ENCODE measurements around the gene KSR2.

Gene KSR2

GRCh38 chr12:117590386-117590785 lies 378.4 kb downstream of the KSR2 start:
- no peaks in the 10 kb centered on the region for H3K9me3 Mint-ChIP-seq
- no peaks in the 10 kb centered on the region for H3K36me3 Mint-ChIP-seq (ENCODE audit: low read depth)
- H3K27ac Mint-ChIP-seq = no peak overlapping the region
- H3K4me1 Mint-ChIP-seq (ENCODE audit: low read depth) = no peaks in the 10 kb centered on the region
- H3K4me3 Mint-ChIP-seq = no peak overlapping the region
- intact Hi-C loops (cut with micrococcal nuclease) = no loop called here
- H3K27me3 Mint-ChIP-seq = peaks cover 7% of the 10 kb centered on the region

GRCh38 chr12:117589021-117589420 lies 379.8 kb downstream of the KSR2 start:
- peaks cover 13% of the 10 kb centered on the region for H3K27me3 Mint-ChIP-seq

GRCh38 chr12:117587631-117588287 lies 381.0 kb downstream of the KSR2 start:
- Mint-ChIP-seq H3K9me3 (no peaks in the 10 kb centered on the region), H3K36me3 (ENCODE audit: low read depth) (no peaks in the 10 kb centered on the region), H3K4me1 (ENCODE audit: low read depth) (no peaks in the 10 kb centered on the region), H3K27me3 (peaks cover 21% of the 10 kb centered on the region), H3K27ac (no peak overlapping the region), H3K4me3 (no peak overlapping the region)
- intact Hi-C loops (cut with micrococcal nuclease) = loop anchor here (10.0 kb wide), 1 partner anchor 373 kb away; no protein-coding TSS in a partner anchor

More at GRCh38 chr12:117589021-117589420, 379.8 kb downstream of the KSR2 start:
- H3K27ac Mint-ChIP-seq = no peak overlapping the region
- H3K36me3 Mint-ChIP-seq (ENCODE audit: low read depth) = no peaks in the 10 kb centered on the region
- H3K4me1 Mint-ChIP-seq (ENCODE audit: low read depth) = no peaks in the 10 kb centered on the region
- no peaks in the 10 kb centered on the region for H3K9me3 Mint-ChIP-seq
- intact Hi-C loops (cut with micrococcal nuclease) = loop anchor here (10.0 kb wide), 1 partner anchor 374 kb away; no protein-coding TSS in a partner anchor
- no peak overlapping the region for H3K4me3 Mint-ChIP-seq

- Mint-ChIP-seq H3K36me3 (ENCODE audit: low read depth) (no peaks in the 10 kb centered on the region), H3K4me1 (ENCODE audit: low read depth) (no peaks in the 10 kb centered on the region), H3K27ac (no peak overlapping the region), H3K9me3 (no peaks in the 10 kb centered on the region), H3K4me3 (no peak overlapping the region), H3K27me3 (peaks cover 21% of the 10 kb centered on the region)
- intact Hi-C loops (cut with micrococcal nuclease) = loop anchor here (10.0 kb wide), 1 partner anchor 369 kb away; no protein-coding TSS in a partner anchor
These were observed 385.0 kb downstream of the KSR2 start for GRCh38 chr12:117583677-117584225.

- Mint-ChIP-seq H3K4me1 (ENCODE audit: low read depth) (no peaks in the 10 kb centered on the region), H3K4me3 (no peak overlapping the region), H3K27me3 (peaks cover 21% of the 10 kb centered on the region), H3K36me3 (ENCODE audit: low read depth) (no peaks in the 10 kb centered on the region), H3K27ac (no peak overlapping the region), H3K9me3 (no peaks in the 10 kb centered on the region)
- intact Hi-C loops (cut with micrococcal nuclease) = loop anchor here (10.0 kb wide), 1 partner anchor 368 kb away; no protein-coding TSS in a partner anchor
These were observed 385.7 kb downstream of the KSR2 start for GRCh38 chr12:117583092-117583491.

GRCh38 chr12:117582135-117582784 lies 386.5 kb downstream of the KSR2 start:
- Mint-ChIP-seq H3K4me3 (no peak overlapping the region), H3K27me3 (peaks cover 21% of the 10 kb centered on the region), H3K9me3 (no peaks in the 10 kb centered on the region), H3K27ac (no peak overlapping the region), H3K36me3 (ENCODE audit: low read depth) (no peaks in the 10 kb centered on the region), H3K4me1 (ENCODE audit: low read depth) (no peaks in the 10 kb centered on the region)
- intact Hi-C loops (cut with micrococcal nuclease) = loop anchor here (10.0 kb wide), 1 partner anchor 367 kb away; no protein-coding TSS in a partner anchor

- Mint-ChIP-seq H3K27ac (no peak overlapping the region), H3K4me3 (no peak overlapping the region), H3K27me3 (peaks cover 18% of the 10 kb centered on the region), H3K36me3 (ENCODE audit: low read depth) (no peaks in the 10 kb centered on the region), H3K9me3 (no peaks in the 10 kb centered on the region), H3K4me1 (ENCODE audit: low read depth) (no peaks in the 10 kb centered on the region)
- intact Hi-C loops (cut with micrococcal nuclease) = loop anchor here (10.0 kb wide), 1 partner anchor 366 kb away; no protein-coding TSS in a partner anchor
These were observed 388.1 kb downstream of the KSR2 start for GRCh38 chr12:117580718-117581062.

GRCh38 chr12:117580015-117580717 lies 388.6 kb downstream of the KSR2 start:
- H3K36me3 Mint-ChIP-seq (ENCODE audit: low read depth) = no peaks in the 10 kb centered on the region
- no peak overlapping the region for H3K27ac Mint-ChIP-seq
- no peaks in the 10 kb centered on the region for H3K4me1 Mint-ChIP-seq (ENCODE audit: low read depth)
- no peak overlapping the region for H3K4me3 Mint-ChIP-seq
- intact Hi-C loops (cut with micrococcal nuclease) = loop anchor here (10.0 kb wide), 1 partner anchor 365 kb away; no protein-coding TSS in a partner anchor
- peaks cover 18% of the 10 kb centered on the region for H3K27me3 Mint-ChIP-seq
- H3K9me3 Mint-ChIP-seq = no peaks in the 10 kb centered on the region

- Mint-ChIP-seq H3K36me3 (ENCODE audit: low read depth) (no peaks in the 10 kb centered on the region), H3K27me3 (peaks cover 4% of the 10 kb centered on the region), H3K9me3 (no peaks in the 10 kb centered on the region), H3K27ac (no peak overlapping the region), H3K4me1 (ENCODE audit: low read depth) (no peaks in the 10 kb centered on the region), H3K4me3 (no peak overlapping the region)
- intact Hi-C loops (cut with micrococcal nuclease) = no loop called here
These were observed 391.6 kb downstream of the KSR2 start for GRCh38 chr12:117577122-117577657.

GRCh38 chr12:117576053-117576452 lies 392.7 kb downstream of the KSR2 start:
- intact Hi-C loops (cut with micrococcal nuclease) = no loop called here
- H3K36me3 Mint-ChIP-seq (ENCODE audit: low read depth) = no peaks in the 10 kb centered on the region
- no peaks in the 10 kb centered on the region for H3K9me3 Mint-ChIP-seq
- H3K4me1 Mint-ChIP-seq (ENCODE audit: low read depth) = no peaks in the 10 kb centered on the region
- peaks cover 5% of the 10 kb centered on the region for H3K27me3 Mint-ChIP-seq
- no peak overlapping the region for H3K27ac Mint-ChIP-seq
- no peak overlapping the region for H3K4me3 Mint-ChIP-seq

GRCh38 chr12:117574655-117575054 lies 394.1 kb downstream of the KSR2 start:
- no peak overlapping the region for H3K27ac Mint-ChIP-seq
- no peaks in the 10 kb centered on the region for H3K36me3 Mint-ChIP-seq (ENCODE audit: low read depth)
- H3K4me1 Mint-ChIP-seq (ENCODE audit: low read depth) = no peaks in the 10 kb centered on the region
- no peaks in the 10 kb centered on the region for H3K9me3 Mint-ChIP-seq
- peaks cover 5% of the 10 kb centered on the region for H3K27me3 Mint-ChIP-seq
- no peak overlapping the region for H3K4me3 Mint-ChIP-seq
- intact Hi-C loops (cut with micrococcal nuclease) = no loop called here

GRCh38 chr12:117572755-117573154 lies 396.0 kb downstream of the KSR2 start:
- H3K36me3 Mint-ChIP-seq (ENCODE audit: low read depth) = no peaks in the 10 kb centered on the region
- H3K4me3 Mint-ChIP-seq = no peak overlapping the region
- H3K9me3 Mint-ChIP-seq = no peaks in the 10 kb centered on the region
- intact Hi-C loops (cut with micrococcal nuclease) = no loop called here
- H3K27me3 Mint-ChIP-seq = peaks cover 5% of the 10 kb centered on the region
- H3K27ac Mint-ChIP-seq = no peak overlapping the region
- no peaks in the 10 kb centered on the region for H3K4me1 Mint-ChIP-seq (ENCODE audit: low read depth)

GRCh38 chr12:117571321-117571720 lies 397.5 kb downstream of the KSR2 start:
- Mint-ChIP-seq H3K27me3 (peaks cover 11% of the 10 kb centered on the region), H3K4me3 (no peak overlapping the region), H3K27ac (no peak overlapping the region), H3K36me3 (ENCODE audit: low read depth) (no peaks in the 10 kb centered on the region), H3K9me3 (no peaks in the 10 kb centered on the region), H3K4me1 (ENCODE audit: low read depth) (no peaks in the 10 kb centered on the region)
- intact Hi-C loops (cut with micrococcal nuclease) = no loop called here
